Heart left ventricle (tissue), 16 donors: ENCODE measurements around the gene OLIG1. TPM values are rescaled to one million over a fixed set of nuclear protein-coding genes. Genes with fewer than 3 reads are reported as not detected.
A peak's percentile ranks its signal among the peaks of the same experiment; 100 is the strongest.

Experiments
- ATAC-seq, 4 donors: fragments of 200-7000 bp; cut with Tn5 transposase; one replicate each; pipeline ENCODE4 v1.9.1; 2020 to 2022; ENCODE audit warnings: moderate library complexity in 4 of 4, mild to moderate bottlenecking in 3 of 4, moderate number of reproducible peaks in 1 of 4
- DNase-seq, 5 donors: peaks; one replicate each; pipeline ENCODE4 v3.0.0-alpha.2; 2020
- H3K27ac ChIP-seq, 12 donors: fragments of 200-600 bp; sonication (generic) in 4 of 12; one replicate each; pipeline versions ENCODE4 v1.5.0 to v1.8.0; 2016 to 2022; ENCODE audit warnings: mild to moderate bottlenecking in 2 of 12
- H3K27me3 ChIP-seq, 9 donors: fragments of 200-600 bp; sonication (generic) in 2 of 9; one replicate each; pipeline versions ENCODE4 v1.5.1 to v1.8.0; 2016 to 2022; ENCODE audit warnings: mild to moderate bottlenecking in 3 of 9
- H3K36me3 ChIP-seq, 9 donors: fragments of 200-600 bp; sonication (generic) in 2 of 9; one replicate each; pipeline versions ENCODE4 v1.5.0 to v1.8.0; 2018 to 2022; ENCODE audit warnings: mild to moderate bottlenecking in 2 of 9
- H3K4me1 ChIP-seq, 12 donors: fragments of 200-600 bp; sonication (generic) in 4 of 12; one replicate each; pipeline versions ENCODE4 v1.5.0 to v1.8.0; 2016 to 2022; ENCODE audit warnings: mild to moderate bottlenecking in 3 of 12
- H3K4me3 ChIP-seq, 12 donors: fragments of 200-600 bp; sonication (generic) in 4 of 12; one replicate each; pipeline versions ENCODE4 v1.5.0 to v1.8.0; 2017 to 2022; ENCODE audit warnings: mild to moderate bottlenecking in 9 of 12, moderate library complexity in 4 of 12
- H3K9me3 ChIP-seq, 12 donors: fragments of 200-600 bp; sonication (generic) in 4 of 12; one replicate each; pipeline versions ENCODE4 v1.5.0 to v1.8.0; 2016 to 2022; ENCODE audit warnings: mild to moderate bottlenecking in 1 of 12
- CTCF ChIP-seq, 12 donors: fragments of 200-600 bp; sonication (generic) in 4 of 12; IDR thresholded peaks; one replicate each; pipeline versions ENCODE4 v1.5.0 to v1.8.0; 2018 to 2022; ENCODE audit warnings: antibody characterized with exemption in 12 of 12, mild to moderate bottlenecking in 5 of 12
- POLR2A ChIP-seq, 2 donors: fragments of 450-650 bp; IDR thresholded peaks; one replicate each; pipeline ENCODE4 v1.6.1; 2017; ENCODE audit warnings: antibody characterized with exemption in 2 of 2, mild to moderate bottlenecking in 2 of 2, moderate library complexity in 2 of 2
- WGBS, 4 donors: extraction: QIAGEN DNeasy Blood & Tissue Kit in 2 of 4; methylation state at CpG; one replicate each; pipeline versions ENCODE4 v1.1.5 to v1.1.7; 2013 to 2018; 5-methylcytosine and 5-hydroxymethylcytosine counted together
- intact Hi-C, 10 donors: fragments of 100-400 bp; cut with DNase I; formaldehyde crosslinking; loops; one replicate each; pipeline versions ENCODE4 v1.11.1 to v1.14.2; 2022
- polyA plus RNA-seq, 2 donors: library from polyadenylated mRNA; stranded (reverse); fragments of 200-250 nt; gene quantifications; one replicate each; pipeline ENCODE4 v1.2.3, GENCODE V29; 2013
- total RNA-seq, 9 donors: library from RNA; depleted of rRNA in 2 of 9; stranded (reverse); fragments of >200 nt in 2 of 9; fragmentation: NEBNext Ultra II Directional in 3 of 9; extraction: Animal tissue kit (Norgen Biotek cat#: 25700) in 3 of 9; gene quantifications; one replicate each; pipeline versions ENCODE4 v1.1.0 to v1.2.4, GENCODE V29; 2016 to 2023
- donor health status: ischemic (EF 13 %, LVEDD 7.1; RV severe dilation, severe dysfunction).
- donor health status: healthy with polysubstance abuse.
- donor health status: DM: no; HTN: yes; CAD: no.
- donor health status: DM: no; HTN: no; CAD: no.
- donor health status: ischemic (EF 25% LVEDD 6.9; RV normal size, moderate dysfunction).
- donor health status: ischemic (EF 25% LVEDD 5.7; RV mildly dilated, moderate dysfunction).
- donor health status: healthy.
- donor health status: DM: yes; HTN: yes; CAD: no.
- donor health status: ischemic (EF 35%, LVEDD 5.7; RV mildly dilated, moderate dysfunction).
- donor health status: nonischemic (EF 11% LVEDD 7.7; RV severe dilation, severe dysfunction).
- donor health status: DM: yes; HTN: yes; CAD: no.
- donor health status: PGD.
- donor health status: ischemic (EF 29% LVEDD 5.4; RV normal size, mild dysfunction).
- donor health status: nonischemic (EF 23%, LVEDD 6.1; RV moderate dilation, normal function).

Gene OLIG1
- total and polyA plus RNA-seq, 11 donors, result 0.11 to 0.67 TPM; not detected in 9

- DNase-seq, result no peak
- no peak for TF ChIP-seq POLR2A (IDR thresholded peaks at IDR 0.05)
- TF ChIP-seq CTCF (IDR thresholded peaks at IDR 0.05), result no peak
- H3K4me1 ChIP-seq, result peaks cover 0 to 72% (median 33%) of the 10 kb centered on the region in 12 donors
- H3K4me3 ChIP-seq, result peak overlapping the region in 2 of 12 donors; percentile 20 to 21
- no peak for ATAC-seq
- H3K27ac ChIP-seq, result no peak overlapping the region
- H3K36me3 ChIP-seq, result no peaks in the 10 kb centered on the region
- 3 to 9% (median 5%) methylated on average over 21 of the region's 21 CpGs for WGBS, 4 donors
- intact Hi-C loops, result loop anchor here in 1 of 10 donors (5.0 kb wide), 1 partner anchor 41 kb away; no protein-coding TSS in a partner anchor
- H3K27me3 ChIP-seq, result peaks cover 86 to 100% (median 99%) of the 10 kb centered on the region in 9 donors
- no peaks in the 10 kb centered on the region for H3K9me3 ChIP-seq
Observed at GRCh38 chr21:33026443-33026858, 43.5 kb upstream of the OLIG1 start.

GRCh38 chr21:33026878-33027400, 43.0 kb upstream of the OLIG1 start:
- Histone ChIP-seq H3K27ac (no peak overlapping the region), H3K36me3 (no peaks in the 10 kb centered on the region), H3K27me3 (peaks cover 88 to 100% (median 99%) of the 10 kb centered on the region in 9 donors), H3K4me3 (peak overlapping the region in 2 of 12 donors; percentile 20 to 21), H3K4me1 (peaks cover 0 to 72% (median 33%) of the 10 kb centered on the region in 12 donors), H3K9me3 (no peaks in the 10 kb centered on the region)
- DNase-seq, result no peak
- ATAC-seq, result no peak
- TF ChIP-seq CTCF (IDR thresholded peaks at IDR 0.05) (no peak), POLR2A (IDR thresholded peaks at IDR 0.05) (no peak)
- WGBS, 4 donors, result 1 to 2% (median 2%) methylated on average over 20 to 54 of the region's 54 CpGs
- intact Hi-C loops, result loop anchor here in 1 of 10 donors (5.0 kb wide), 1 partner anchor 40 kb away; no protein-coding TSS in a partner anchor

GRCh38 chr21:33027401-33028286, 42.3 kb upstream of the OLIG1 start:
- Histone ChIP-seq H3K27ac (no peak overlapping the region), H3K4me3 (peak overlapping the region in 2 of 12 donors; percentile 20 to 26), H3K27me3 (peaks cover 91 to 100% (median 98%) of the 10 kb centered on the region in 9 donors), H3K9me3 (no peaks in the 10 kb centered on the region), H3K36me3 (no peaks in the 10 kb centered on the region), H3K4me1 (peaks cover 0 to 69% (median 31%) of the 10 kb centered on the region in 12 donors)
- no peak for DNase-seq
- intact Hi-C loops, result loop anchor here in 1 of 10 donors (5.0 kb wide), 1 partner anchor 40 kb away; no protein-coding TSS in a partner anchor
- ATAC-seq, result no peak
- TF ChIP-seq POLR2A (IDR thresholded peaks at IDR 0.05) (no peak), CTCF (IDR thresholded peaks at IDR 0.05) (no peak)
- 1 to 3% (median 2%) methylated on average over 21 to 85 of the region's 85 CpGs for WGBS, 4 donors

GRCh38 chr21:33028287-33028670, 41.7 kb upstream of the OLIG1 start:
- DNase-seq (no peak), ATAC-seq (no peak)
- intact Hi-C loops, result loop anchor here in 1 of 10 donors (5.0 kb wide), 1 partner anchor 39 kb away; no protein-coding TSS in a partner anchor
- Histone ChIP-seq H3K36me3 (no peaks in the 10 kb centered on the region), H3K27me3 (peaks cover 89 to 100% (median 99%) of the 10 kb centered on the region in 9 donors), H3K9me3 (no peaks in the 10 kb centered on the region), H3K27ac (no peak overlapping the region), H3K4me1 (peaks cover 0 to 63% (median 28%) of the 10 kb centered on the region in 12 donors), H3K4me3 (peak overlapping the region in 1 of 12 donors; percentile 3)
- TF ChIP-seq CTCF (IDR thresholded peaks at IDR 0.05), result no peak
- WGBS, 4 donors, result 2 to 8% (median 3%) methylated on average over 4 to 15 of the region's 15 CpGs
